ENCODE results near the gene ALDOC. TPM values are rescaled to one million over a fixed set of nuclear protein-coding genes. Genes with fewer than 3 reads are reported as not detected.
"Not testable (repeated sequence)": the region's sequence is repeated elsewhere in the genome, so short reads cannot be mapped to it uniquely, and the experiment has no call there.

The ALDOC gene
- total and polyA plus RNA-seq, 10 donors = 16.9 to 64.4 (median 31.6) TPM

DNA sequence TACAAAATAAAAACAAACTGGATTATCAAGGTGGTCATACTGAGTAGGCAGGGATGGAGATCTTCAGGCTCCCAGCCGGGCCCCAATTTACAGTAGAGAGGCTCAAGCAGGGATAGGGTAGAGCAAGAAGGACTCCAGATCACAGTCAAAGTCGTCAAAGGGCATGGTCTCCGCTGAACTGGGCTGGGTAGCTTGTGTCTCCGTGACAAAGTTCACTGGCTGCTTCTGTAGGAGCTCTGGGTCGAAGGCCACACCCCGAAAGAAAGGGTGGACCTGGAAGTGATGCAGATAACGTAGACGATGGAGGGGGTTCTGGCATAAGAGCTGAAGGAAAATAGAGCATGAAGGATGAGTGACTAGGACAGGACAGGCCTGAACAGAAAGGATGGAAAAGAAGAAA lies 33.7 kb upstream of the ALDOC start:
- no peak for DNase-seq
- intact Hi-C loops (cut with DNase I; ENCODE audit: low total_unique reads) = loop anchor here (5.0 kb wide), 2 partner anchors 63 to 118 kb away; no protein-coding TSS in a partner anchor
- H3K27ac ChIP-seq = no peak overlapping the region
- no peaks in the 10 kb centered on the region for H3K27me3 ChIP-seq (replicated peaks in 1 of 7)
- WGBS, 5 donors = 87 to 94% (median 91%) methylated on average over 8 of the region's 8 CpGs
- H3K4me3 ChIP-seq = no peak overlapping the region
- no peaks in the 10 kb centered on the region for H3K9me3 ChIP-seq
- TF ChIP-seq, protein P1, sequence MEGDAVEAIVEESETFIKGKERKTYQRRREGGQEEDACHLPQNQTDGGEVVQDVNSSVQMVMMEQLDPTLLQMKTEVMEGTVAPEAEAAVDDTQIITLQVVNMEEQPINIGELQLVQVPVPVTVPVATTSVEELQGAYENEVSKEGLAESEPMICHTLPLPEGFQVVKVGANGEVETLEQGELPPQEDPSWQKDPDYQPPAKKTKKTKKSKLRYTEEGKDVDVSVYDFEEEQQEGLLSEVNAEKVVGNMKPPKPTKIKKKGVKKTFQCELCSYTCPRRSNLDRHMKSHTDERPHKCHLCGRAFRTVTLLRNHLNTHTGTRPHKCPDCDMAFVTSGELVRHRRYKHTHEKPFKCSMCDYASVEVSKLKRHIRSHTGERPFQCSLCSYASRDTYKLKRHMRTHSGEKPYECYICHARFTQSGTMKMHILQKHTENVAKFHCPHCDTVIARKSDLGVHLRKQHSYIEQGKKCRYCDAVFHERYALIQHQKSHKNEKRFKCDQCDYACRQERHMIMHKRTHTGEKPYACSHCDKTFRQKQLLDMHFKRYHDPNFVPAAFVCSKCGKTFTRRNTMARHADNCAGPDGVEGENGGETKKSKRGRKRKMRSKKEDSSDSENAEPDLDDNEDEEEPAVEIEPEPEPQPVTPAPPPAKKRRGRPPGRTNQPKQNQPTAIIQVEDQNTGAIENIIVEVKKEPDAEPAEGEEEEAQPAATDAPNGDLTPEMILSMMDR (IDR thresholded peaks at IDR 0.05 in 8 of 11, conservative IDR thresholded peaks at IDR 0.05 in 3 of 11) = no peak
- no peak for TF ChIP-seq POLR2A (IDR thresholded peaks at IDR 0.05)
- TF ChIP-seq POLR2AphosphoS5 (IDR thresholded peaks at IDR 0.05) = no peak
- H3K36me3 ChIP-seq = peaks cover 4 to 84% (median 29%) of the 10 kb centered on the region in 6 donors
- peaks cover 0 to 27% (median 6%) of the 10 kb centered on the region in 6 donors for H3K4me1 ChIP-seq

DNA sequence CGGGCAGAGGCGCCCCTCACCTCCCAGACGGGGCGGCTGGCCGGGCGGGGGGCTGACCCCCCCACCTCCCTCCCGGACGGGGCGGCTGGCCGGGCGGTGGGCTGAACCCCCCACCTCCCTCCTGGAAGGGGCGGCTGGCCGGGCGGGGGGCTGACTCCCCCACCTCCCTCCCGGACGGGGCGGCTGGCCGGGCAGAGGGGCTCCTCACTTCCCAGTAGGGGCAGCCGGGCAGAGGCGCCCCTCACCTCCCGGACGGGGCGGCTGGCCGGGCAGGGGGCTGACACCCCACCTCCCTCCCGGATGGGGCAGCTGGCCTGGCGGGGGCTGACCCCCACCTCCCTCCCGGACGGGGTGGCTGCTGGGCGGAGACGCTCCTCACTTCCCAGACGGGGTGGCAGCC lies 27.3 kb upstream of the ALDOC start:
- Histone ChIP-seq H3K36me3 (peaks cover 0 to 36% (median 0%) of the 10 kb centered on the region in 6 donors), H3K4me1 (peaks cover 5 to 12% (median 9%) of the 10 kb centered on the region in 6 donors)
- H3K9me3 ChIP-seq; H3K27ac ChIP-seq; H3K4me3 ChIP-seq; H3K27me3 ChIP-seq (replicated peaks in 1 of 7); intact Hi-C loops (cut with DNase I; ENCODE audit: low total_unique reads): not testable (repeated sequence)
- 92 to 98% (median 95%) methylated on average over 5 to 31 of the region's 31 CpGs for WGBS, 5 donors
- peak; percentile 32 for DNase-seq

DNA sequence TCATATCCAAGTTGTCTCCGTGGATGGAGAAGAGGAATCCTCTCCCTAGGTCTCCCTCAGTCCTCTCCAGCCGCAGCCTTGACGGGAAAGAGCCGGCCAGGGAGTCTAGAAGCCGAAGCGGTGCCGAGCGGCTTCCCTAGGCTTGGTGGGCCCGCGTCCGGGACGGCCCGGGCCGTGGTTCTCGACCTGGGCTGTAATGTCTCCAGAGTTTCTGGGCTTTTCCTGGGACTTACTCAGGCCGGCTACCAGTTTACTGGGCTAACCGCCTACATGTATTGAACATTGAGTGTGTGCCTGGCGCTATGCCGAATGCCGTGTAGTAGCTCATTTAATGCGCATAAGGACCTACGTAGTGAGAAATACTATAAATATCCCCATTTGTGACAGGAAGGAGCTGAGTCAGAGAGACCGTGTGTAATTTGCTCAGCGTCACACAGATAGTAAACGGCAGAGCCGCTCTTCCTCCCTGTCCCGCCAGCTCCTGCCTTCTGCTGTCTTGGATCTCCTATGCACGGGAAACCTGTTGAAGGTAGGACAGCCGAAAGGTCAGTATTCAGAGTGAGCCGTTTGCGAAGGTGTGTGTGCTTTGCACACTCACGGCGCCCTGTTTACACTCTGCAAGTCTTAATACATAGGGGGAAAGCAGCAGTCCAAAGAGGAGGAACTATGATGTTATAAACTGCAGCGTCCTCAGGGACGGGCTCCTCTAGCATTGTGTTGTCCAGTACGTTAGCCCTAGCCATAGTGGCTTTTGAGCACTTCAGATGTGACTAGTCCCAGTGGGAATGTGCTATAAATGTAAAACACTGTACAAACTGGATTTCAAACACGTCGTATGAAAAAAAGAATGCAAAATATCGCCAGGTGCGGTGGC lies 22.9 kb upstream of the ALDOC start:
- 7 to 14% (median 8%) methylated on average over 23 to 40 of the region's 40 CpGs for WGBS, 5 donors
- peaks cover 0 to 6% (median 0%) of the 10 kb centered on the region in 6 donors for H3K36me3 ChIP-seq

DNA sequence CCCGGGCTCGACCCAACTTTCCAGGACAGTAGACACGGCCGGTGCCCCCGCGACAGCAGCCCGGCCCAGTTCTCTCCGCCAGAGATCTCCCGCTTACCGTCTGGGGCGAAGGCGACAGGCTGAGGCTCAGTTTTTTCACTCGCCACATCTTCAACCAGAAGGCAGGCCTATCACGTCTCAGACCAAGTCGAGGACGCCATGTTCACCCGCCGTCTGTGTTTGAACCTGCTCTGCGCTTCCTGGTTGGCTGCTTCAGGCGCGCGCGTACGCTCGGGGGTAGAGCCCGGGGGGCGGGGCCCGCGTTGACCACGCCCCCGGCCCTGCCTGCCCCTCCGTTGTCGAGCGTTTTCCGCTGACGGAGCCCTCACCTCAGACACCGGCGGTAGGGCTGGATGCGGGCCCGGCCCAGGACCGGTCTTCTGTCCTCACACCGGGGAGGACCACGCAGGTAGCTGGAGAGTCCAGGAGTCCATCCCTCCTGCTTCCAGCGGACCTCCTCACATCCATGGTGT lies 22.2 kb upstream of the ALDOC start, which contains the start of gene SPAG5:
SPAG5 (minus strand) TSS at position 227 of the 512 bp plus-strand sequence; CDS start at position 148, 79 bp downstream.
- Histone ChIP-seq H3K4me1 (peaks cover 12 to 29% (median 22%) of the 10 kb centered on the region in 6 donors), H3K36me3 (no peaks in the 10 kb centered on the region), H3K9me3 (no peaks in the 10 kb centered on the region), H3K4me3 (peak within 1 kb of the TSS; percentile 48 to 84 (median 54)), H3K27ac (peak within 1 kb of the TSS; percentile 93 to 99 (median 96)), H3K27me3 (replicated peaks in 1 of 7) (no peaks in the 10 kb centered on the region)
- 0 to 1% (median 1%) methylated on average over 15 to 44 of the region's 44 CpGs for WGBS, 5 donors
- peak; percentile 99 for DNase-seq
- TF ChIP-seq POLR2AphosphoS5 (IDR thresholded peaks at IDR 0.05) (peak; percentile 99 to 100 (median 99)), POLR2A (IDR thresholded peaks at IDR 0.05) (peak; percentile 84 to 95 (median 87))
- TF ChIP-seq, protein P1 (IDR thresholded peaks at IDR 0.05 in 8 of 11, conservative IDR thresholded peaks at IDR 0.05 in 3 of 11) = peak in 1 of 11 experiments; percentile 13
- intact Hi-C loops (cut with DNase I; ENCODE audit: low total_unique reads) = no loop called here

More for the DNA sequence above, 22.9 kb upstream of the ALDOC start:
- Histone ChIP-seq H3K4me1 (peaks cover 12 to 29% (median 22%) of the 10 kb centered on the region in 6 donors), H3K27ac (peak overlapping the region; percentile 93 to 99 (median 96)), H3K4me3 (peak overlapping the region; percentile 48 to 84 (median 54)), H3K27me3 (replicated peaks in 1 of 7) (no peaks in the 10 kb centered on the region), H3K9me3 (no peaks in the 10 kb centered on the region)
- peak; percentile 78 for DNase-seq
- TF ChIP-seq, protein P1 (IDR thresholded peaks at IDR 0.05 in 8 of 11, conservative IDR thresholded peaks at IDR 0.05 in 3 of 11) = no peak
- TF ChIP-seq POLR2A (IDR thresholded peaks at IDR 0.05) (no peak), POLR2AphosphoS5 (IDR thresholded peaks at IDR 0.05) (no peak)
- intact Hi-C loops (cut with DNase I; ENCODE audit: low total_unique reads) = no loop called here
